Midbrain (tissue), 1 donor: ENCODE results near the gene ACADM.
A peak's percentile ranks its signal among the peaks of the same experiment; 100 is the strongest.
"Not testable (repeated sequence)": the region's sequence is repeated elsewhere in the genome, so short reads cannot be mapped to it uniquely, and the experiment has no call there.

ENCODE experiments used
- DNase-seq: peaks from one replicate; lab custom pipeline; 2025; lab: John Stamatoyannopoulos, UW

ACADM gene

DNA sequence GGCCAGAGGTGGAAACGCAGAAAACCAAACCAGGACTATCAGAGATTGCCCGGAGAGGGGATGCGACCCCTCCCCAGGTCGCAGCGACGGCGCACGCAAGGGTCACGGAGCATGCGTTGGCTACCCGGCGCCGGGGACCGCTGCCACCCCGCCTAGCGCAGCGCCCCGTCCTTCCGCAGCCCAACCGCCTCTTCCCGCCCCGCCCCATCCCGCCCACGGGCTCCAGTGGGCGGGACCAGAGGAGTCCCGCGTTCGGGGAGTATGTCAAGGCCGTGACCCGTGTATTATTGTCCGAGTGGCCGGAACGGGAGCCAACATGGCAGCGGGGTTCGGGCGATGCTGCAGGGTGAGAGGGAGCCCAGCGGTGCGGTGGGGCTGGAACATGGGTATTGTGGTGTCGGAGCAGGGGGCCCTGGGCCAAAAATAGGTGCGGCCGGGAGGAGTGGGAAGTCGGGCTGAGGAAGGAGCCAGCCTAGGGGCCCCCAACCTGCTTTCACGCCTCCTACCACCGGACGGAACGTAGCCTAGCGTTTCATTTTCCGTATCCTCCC, at the start of gene ACADM:
Gene ACADM, plus strand, starts transcription at position 238 of the 551 bp plus-strand sequence. Its CDS starts 79 bp downstream, at position 317.
- peak; percentile 94 for DNase-seq

DNA sequence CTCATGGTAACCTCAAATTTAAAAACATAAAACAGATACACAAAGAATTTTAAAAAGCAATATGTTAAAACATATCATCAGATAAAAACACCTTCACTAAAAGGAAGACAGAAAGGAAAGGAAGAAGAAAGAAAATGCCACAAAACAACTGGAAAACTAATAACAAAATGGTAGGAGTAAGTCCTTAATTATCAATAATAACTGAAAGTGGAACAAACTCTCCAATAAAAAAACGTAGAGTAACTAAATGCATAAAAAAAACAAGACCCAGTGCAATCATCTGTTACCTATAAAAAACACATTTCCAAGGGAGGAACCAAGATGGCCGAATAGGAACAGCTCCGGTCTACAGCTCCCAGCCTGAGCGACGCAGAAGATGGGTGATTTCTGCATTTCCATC, 47.1 kb upstream of the ACADM start:
- DNase-seq, result no peak

- not testable (repeated sequence) for DNase-seq
These were observed 46.5 kb upstream of the ACADM start for GRCh38 chr1:75677964-75678363.

GRCh38 chr1:75690547-75690946, 34.0 kb upstream of the ACADM start:
- no peak for DNase-seq

GRCh38 chr1:75693551-75693950, 31.0 kb upstream of the ACADM start:
- no peak for DNase-seq

GRCh38 chr1:75696000-75696399, 28.5 kb upstream of the ACADM start:
- no peak for DNase-seq

DNA sequence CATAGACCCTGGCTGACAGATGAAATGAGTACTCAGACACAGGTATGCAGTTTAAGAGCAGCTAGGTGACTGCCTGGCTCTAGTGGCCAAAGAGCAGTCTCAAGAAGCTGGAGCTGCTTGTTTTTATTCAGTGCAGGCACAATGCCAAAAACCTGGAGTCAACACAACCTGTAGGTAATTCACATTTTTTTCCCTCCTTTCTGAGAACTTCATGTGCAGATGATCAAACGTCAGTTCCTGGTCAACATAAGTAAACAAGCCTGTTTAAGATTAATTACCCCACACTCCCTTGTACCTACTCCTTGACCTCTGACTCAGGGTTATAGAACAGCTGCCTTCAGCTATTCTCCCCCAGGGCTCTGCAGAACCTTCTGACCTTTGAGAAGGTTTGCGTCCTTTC, 17.3 kb upstream of the ACADM start:
- DNase-seq, result no peak

DNA sequence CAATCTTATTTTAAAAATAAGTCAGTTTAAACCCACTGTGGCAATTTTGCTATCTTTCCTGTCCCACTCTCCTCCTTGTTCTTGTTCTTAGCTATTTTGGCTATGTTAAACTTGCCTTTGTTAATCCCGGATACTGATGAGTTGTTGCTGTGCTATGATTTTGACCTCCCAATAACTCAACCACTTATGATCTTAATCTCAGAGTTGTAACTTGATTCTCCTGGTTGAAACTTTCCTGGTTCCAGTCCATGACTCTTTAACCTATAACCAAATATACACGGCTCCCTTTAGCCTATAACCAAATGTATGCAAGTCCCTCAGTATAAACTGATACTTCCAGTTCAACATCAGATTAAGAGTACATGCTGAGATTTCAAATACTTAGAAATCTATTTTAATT, 15.6 kb upstream of the ACADM start:
- DNase-seq, result no peak

GRCh38 chr1:75710832-75711231, 13.7 kb upstream of the ACADM start:
- DNase-seq, result no peak

- no peak for DNase-seq
These were observed 12.7 kb upstream of the ACADM start for GRCh38 chr1:75711846-75712245.

DNA sequence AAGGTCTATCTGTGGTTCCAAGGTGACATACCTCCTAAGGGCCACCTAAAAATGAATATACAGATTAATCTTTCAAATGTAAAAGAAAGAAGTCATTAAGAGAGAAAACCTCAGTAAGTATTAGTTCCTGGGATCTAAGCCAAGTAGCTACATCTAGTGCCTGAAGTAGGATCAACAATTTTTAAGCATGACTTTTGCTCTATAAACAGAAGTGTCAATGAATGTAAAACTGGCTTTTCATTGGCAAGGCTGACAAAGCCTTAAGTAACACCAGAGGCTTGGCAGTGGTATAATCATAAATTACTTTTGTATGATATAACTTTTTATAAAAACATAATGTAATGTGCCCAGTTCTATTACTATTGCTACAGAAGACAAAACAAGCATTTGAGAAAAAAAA, 12.2 kb upstream of the ACADM start:
- DNase-seq, result no peak

DNA sequence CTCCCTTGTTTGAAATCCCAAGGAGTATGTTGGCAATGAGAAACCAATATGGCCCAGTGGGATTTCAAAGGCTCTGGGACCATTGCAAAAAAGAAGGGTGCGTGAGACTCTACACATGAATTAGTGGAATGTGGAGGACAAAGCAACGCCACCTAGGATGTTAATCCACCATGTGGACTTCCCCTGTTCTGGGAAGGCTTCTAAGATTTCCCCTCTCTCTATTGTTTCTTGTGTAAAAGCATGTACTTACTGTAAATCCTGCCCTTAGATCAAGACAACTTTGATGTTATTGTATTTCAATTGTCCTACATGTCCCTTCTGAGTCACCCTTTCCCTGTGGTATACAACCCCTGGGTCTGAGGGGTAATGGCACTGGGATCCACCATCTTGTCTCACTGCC, 4.7 kb upstream of the ACADM start:
- DNase-seq, result no peak

DNA sequence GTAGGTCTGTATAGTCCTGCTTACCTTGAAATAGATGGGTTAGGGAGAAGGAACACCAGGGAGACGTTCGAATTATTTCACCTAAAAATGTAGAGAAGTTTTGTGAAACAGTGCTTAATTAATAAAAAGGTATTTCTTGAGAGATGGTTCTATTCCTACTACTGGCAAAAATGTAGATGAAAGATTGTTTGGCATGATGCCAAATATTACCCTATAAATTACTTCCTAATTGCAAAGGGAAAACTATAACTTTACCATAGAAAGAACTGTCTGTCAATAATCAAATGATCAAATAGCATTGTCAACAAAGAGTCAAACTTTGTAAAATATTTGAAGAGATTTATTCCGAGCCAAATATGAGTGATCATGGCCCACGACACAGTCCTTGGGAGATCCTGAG, 4.2 kb upstream of the ACADM start:
- no peak for DNase-seq

DNA sequence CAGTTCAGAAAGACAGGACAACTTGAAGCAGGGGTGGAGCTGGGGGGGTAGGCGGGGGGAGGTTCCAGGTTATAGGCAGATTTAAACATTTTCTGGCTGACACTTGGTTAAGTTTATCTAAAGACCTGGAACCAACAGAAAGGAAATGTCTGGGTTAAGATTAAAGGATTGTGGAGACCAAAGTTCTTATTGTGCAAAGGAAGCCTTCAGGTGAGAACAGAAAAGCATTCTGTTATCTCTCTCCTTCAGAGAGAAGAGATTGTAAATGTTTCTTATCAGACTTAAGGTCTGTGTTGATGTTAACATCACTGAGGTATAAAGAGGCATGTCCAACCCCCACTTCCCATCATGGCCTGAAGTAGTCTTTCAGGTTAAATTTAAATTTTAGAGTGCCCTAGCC, 3.7 kb upstream of the ACADM start:
- no peak for DNase-seq

GRCh38 chr1:75722246-75722645, 2.3 kb upstream of the ACADM start:
- not testable (repeated sequence) for DNase-seq

GRCh38 chr1:75722966-75723365, 1.5 kb upstream of the ACADM start:
- DNase-seq, result no peak

GRCh38 chr1:75723989-75724471, 479 bp upstream of the ACADM start:
- DNase-seq, result peak; percentile 88

DNA sequence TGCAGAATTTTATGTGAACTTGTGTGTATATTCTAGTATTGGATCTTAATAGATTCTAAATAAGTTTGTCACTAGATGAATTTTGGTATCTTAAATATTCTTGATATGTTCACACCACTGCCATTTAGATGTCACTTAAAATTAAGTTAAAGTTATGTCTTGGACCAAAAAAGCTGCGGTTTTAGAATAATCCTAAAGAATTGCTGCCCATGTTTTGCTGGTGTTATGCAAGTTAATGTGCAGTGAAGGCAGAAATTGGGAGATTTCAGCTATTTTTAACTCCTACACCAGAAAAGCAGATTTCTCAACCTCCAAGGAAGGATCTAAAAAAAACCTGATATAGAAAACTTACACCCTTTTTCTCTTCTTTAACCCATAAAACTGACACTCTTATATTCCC, 757 bp downstream of the ACADM start:
- peak; percentile 46 for DNase-seq

DNA sequence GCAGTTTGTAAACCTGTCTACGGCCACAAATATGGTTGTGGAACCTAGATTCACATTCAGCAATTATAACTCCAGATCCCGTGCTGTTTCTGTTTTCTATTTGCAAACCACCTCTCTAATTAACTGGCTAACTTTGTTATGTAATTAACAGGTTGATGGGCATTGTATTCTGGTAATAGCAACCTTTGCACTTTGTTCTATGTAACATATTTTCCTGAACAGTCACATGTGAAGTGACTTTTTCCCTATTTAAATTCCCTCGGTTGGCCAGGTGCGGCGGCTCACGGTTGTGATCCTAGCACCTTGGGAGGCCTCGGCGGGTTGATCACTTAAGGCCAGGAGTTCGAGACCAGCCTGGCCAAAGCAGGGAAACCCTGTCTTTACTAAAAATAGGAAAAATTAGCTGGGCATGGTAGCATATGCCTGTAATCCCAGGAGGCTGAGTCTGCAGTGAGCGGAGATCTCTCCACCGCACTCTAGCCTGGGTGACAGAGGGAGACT, 1.4 kb downstream of the ACADM start:
- no peak for DNase-seq

- no peak for DNase-seq
These were observed 3.1 kb downstream of the ACADM start for GRCh38 chr1:75727571-75727970.

DNA sequence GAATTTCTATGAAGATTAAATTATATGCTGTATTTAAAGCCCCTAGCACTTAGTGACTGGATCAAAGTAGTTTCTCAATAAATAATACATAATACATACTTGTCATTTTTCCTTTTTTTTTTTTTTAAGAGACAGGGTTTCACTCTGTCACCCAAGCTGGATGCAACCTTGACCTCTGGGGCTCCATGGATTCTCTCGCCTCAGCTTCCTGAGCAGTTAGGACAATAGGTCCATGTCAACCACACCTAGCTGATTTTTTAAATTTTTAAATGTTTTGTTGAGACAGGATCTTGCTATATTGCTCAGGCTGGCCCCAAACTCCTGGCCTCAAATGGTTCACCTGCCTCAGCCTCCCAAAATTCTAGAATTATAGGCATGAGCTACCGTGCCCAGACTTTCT, 5.9 kb downstream of the ACADM start:
- no peak for DNase-seq

- no peak for DNase-seq
These were observed 7.4 kb downstream of the ACADM start for GRCh38 chr1:75731881-75732280.

- no peak for DNase-seq
These were observed 8.2 kb downstream of the ACADM start for GRCh38 chr1:75732703-75733102.

GRCh38 chr1:75733661-75734060, 9.2 kb downstream of the ACADM start:
- no peak for DNase-seq
